Endothelial cell of umbilical vein (primary cell): ENCODE measurements around the gene NPIPB2.

Experiments used
- CTCF ChIP-seq, 2 donors: IDR thresholded peaks; 1 replicate in 1 of 2; 2 replicates in 1 of 2; pipeline ENCODE4 v1.5.1; 2011; ENCODE audit warnings: low read length in 2 of 2, mild to moderate bottlenecking in 2 of 2, moderate library complexity in 2 of 2, control low read depth in 1 of 2, inconsistent platforms in 1 of 2, low read depth in 1 of 2; ENCODE audit not compliant: insufficient read depth in 1 of 2; ENCODE audit errors: extremely low read depth in 1 of 2
- MYC ChIP-seq: IDR thresholded peaks from one replicate; pipeline ENCODE4 v1.6.1; 2011; ENCODE audit warnings: mild to moderate bottlenecking, low read depth, low read length
- POLR2A ChIP-seq: IDR thresholded peaks from 2 replicates; pipeline ENCODE4 v1.6.1; 2012; ENCODE audit warnings: low read depth, mild to moderate bottlenecking, control low read depth, low read length
- POLR2AphosphoS5 ChIP-seq: IDR thresholded peaks from 2 replicates; pipeline ENCODE4 v1.6.1; 2012; ENCODE audit warnings: low read depth, mild to moderate bottlenecking, control low read depth, low read length, moderate library complexity; ENCODE audit not compliant: insufficient read depth

DNA sequence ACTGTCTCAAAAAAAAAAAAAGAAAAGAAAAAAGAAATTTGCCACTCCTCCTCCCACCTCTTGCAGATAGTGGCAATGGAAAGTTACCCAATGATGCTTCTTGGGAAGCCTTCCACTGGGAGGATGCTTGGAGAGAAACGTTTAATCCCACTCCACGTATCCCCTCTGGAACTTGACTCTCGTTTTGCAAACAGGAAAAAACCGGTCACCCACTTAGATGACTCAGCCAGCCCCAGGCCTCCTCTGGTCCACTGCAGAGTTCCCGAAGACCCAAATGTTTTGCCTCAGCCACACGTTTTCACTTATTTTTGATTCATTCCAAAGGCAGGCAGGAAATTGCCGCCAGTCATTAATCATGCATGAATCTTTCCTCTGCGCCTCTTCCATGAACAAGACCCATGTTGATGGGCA lies 13.9 kb upstream of the NPIPB2 start:
- TF ChIP-seq MYC (no peak), POLR2A (no peak), CTCF (IDR thresholded peaks at IDR 0.05; ENCODE audit: extremely low read depth in 1 of 2, insufficient read depth in 1 of 2, low read depth in 1 of 2, low read length in 2 of 2) (no peak), POLR2AphosphoS5 (no peak)
